Testis (tissue), 3 donors: ENCODE results near the gene GGA3. TPM values are rescaled to one million over a fixed set of nuclear protein-coding genes. Genes with fewer than 3 reads are reported as not detected.

Source experiments
- DNase-seq: peaks from one replicate; pipeline ENCODE4 v3.0.0-alpha.2; 2019
- H3K27ac ChIP-seq, 2 donors: fragments of 200-600 bp; sonication (generic); one replicate each; pipeline ENCODE4 v1.5.1; 2019
- H3K27me3 ChIP-seq: fragments of 200-600 bp; sonication (generic); one replicate; pipeline ENCODE4 v1.5.1; 2019
- H3K36me3 ChIP-seq: fragments of 200-600 bp; sonication (generic); one replicate; pipeline ENCODE4 v1.5.1; 2017; ENCODE audit warnings: low read depth; ENCODE audit errors: missing control alignments
- H3K4me1 ChIP-seq: fragments of 200-600 bp; sonication (generic); one replicate; pipeline ENCODE4 v1.5.1; 2019
- H3K4me3 ChIP-seq, 2 donors: fragments of 200-600 bp; sonication (generic); one replicate each; pipeline ENCODE4 v1.5.1; 2017 to 2019
- H3K9me3 ChIP-seq: fragments of 200-600 bp; sonication (generic); one replicate; pipeline ENCODE4 v1.5.1; 2017
- CTCF ChIP-seq, 3 experiments: fragments of 450-650 bp in 2 of 3; fragments of 200-600 bp in 1 of 3; sonication (generic) in 1 of 3; IDR thresholded peaks; one replicate each; pipeline ENCODE4 v1.5.1; 2016 to 2019; ENCODE audit warnings: antibody characterized with exemption in 3 of 3, mild to moderate bottlenecking in 2 of 3, moderate library complexity in 1 of 3
- POLR2A ChIP-seq: fragments of 450-650 bp; IDR thresholded peaks from one replicate; pipeline ENCODE4 v1.6.1; 2017; ENCODE audit warnings: antibody characterized with exemption, mild to moderate bottlenecking, moderate library complexity
- WGBS, 2 donors: methylation state at CpG; one replicate each; pipeline ENCODE4 v1.1.5; 2018; 5-methylcytosine and 5-hydroxymethylcytosine counted together
- intact Hi-C: fragments of 100-400 bp; cut with DNase I; formaldehyde crosslinking; loops from one replicate; pipeline ENCODE4 v1.15.1; 2023; ENCODE audit warnings: low total_unique reads
- polyA plus RNA-seq: library from polyadenylated mRNA; stranded (reverse); fragments of 350-450 nt; fragmentation: Illumina TruSeq; extraction: RNeasy Lipid Tissue Mini Kit (QIAGEN cat#74804); gene quantifications from one replicate; pipeline ENCODE4 v1.2.3, GENCODE V29; 2014; ENCODE audit warnings: low read depth, low replicate concordance; ENCODE audit not compliant: insufficient read depth
- total RNA-seq, 2 donors: library from RNA; depleted of rRNA; stranded (reverse); fragments of >200 nt; gene quantifications; one replicate each; pipeline ENCODE4 v1.2.3, GENCODE V29; 2016

The GGA3 gene
- total and polyA plus RNA-seq, 3 donors from 2014 or later = 42.9 to 50.2 (median 46.8) TPM

GRCh38 chr17:75244133-75244866, 17.1 kb downstream of the GGA3 start:
- intact Hi-C loops = no loop called here
- Histone ChIP-seq H3K27ac (no peak overlapping the region), H3K36me3 (peaks cover 2% of the 10 kb centered on the region), H3K4me1 (peaks cover 14% of the 10 kb centered on the region), H3K4me3 (no peak overlapping the region), H3K27me3 (no peaks in the 10 kb centered on the region), H3K9me3 (no peaks in the 10 kb centered on the region)
- WGBS, 2 donors = 85% methylated on average over 22 of the region's 22 CpGs
- DNase-seq = no peak
- TF ChIP-seq POLR2A (no peak), CTCF (IDR thresholded peaks at IDR 0.05) (no peak)

- WGBS, 2 donors = 94 to 96% methylated on average over 15 of the region's 17 CpGs
- H3K4me1 ChIP-seq = peaks cover 14% of the 10 kb centered on the region
- intact Hi-C loops = no loop called here
- no peaks in the 10 kb centered on the region for H3K9me3 ChIP-seq
- no peaks in the 10 kb centered on the region for H3K27me3 ChIP-seq
- no peak overlapping the region for H3K4me3 ChIP-seq
- TF ChIP-seq POLR2A = no peak
- no peak for TF ChIP-seq CTCF (IDR thresholded peaks at IDR 0.05)
- DNase-seq = no peak
- no peak overlapping the region for H3K27ac ChIP-seq
- peaks cover 2% of the 10 kb centered on the region for H3K36me3 ChIP-seq
Measured at GRCh38 chr17:75242461-75243042, 18.9 kb downstream of the GGA3 start.

GRCh38 chr17:75241996-75242460, 19.4 kb downstream of the GGA3 start:
- H3K36me3 ChIP-seq = peaks cover 2% of the 10 kb centered on the region
- DNase-seq = no peak

GRCh38 chr17:75241502-75241901, 19.9 kb downstream of the GGA3 start:
- no peak overlapping the region for H3K4me3 ChIP-seq
- no peaks in the 10 kb centered on the region for H3K9me3 ChIP-seq
- peaks cover 14% of the 10 kb centered on the region for H3K4me1 ChIP-seq
- no peaks in the 10 kb centered on the region for H3K27me3 ChIP-seq
- 92 to 94% methylated on average over 9 of the region's 9 CpGs for WGBS, 2 donors
- peaks cover 2% of the 10 kb centered on the region for H3K36me3 ChIP-seq
- peak overlapping the region in 1 of 2 donors; percentile 63 for H3K27ac ChIP-seq
- TF ChIP-seq CTCF (IDR thresholded peaks at IDR 0.05) (no peak), POLR2A (no peak)
- DNase-seq = no peak
- intact Hi-C loops = no loop called here

More at GRCh38 chr17:75241996-75242460, 19.4 kb downstream of the GGA3 start:
- no peak for TF ChIP-seq CTCF (IDR thresholded peaks at IDR 0.05)
- no peak for TF ChIP-seq POLR2A
- 78% methylated on average over 13 to 15 of the region's 15 CpGs for WGBS, 2 donors
- Histone ChIP-seq H3K4me1 (peaks cover 14% of the 10 kb centered on the region), H3K9me3 (no peaks in the 10 kb centered on the region), H3K4me3 (no peak overlapping the region), H3K27me3 (no peaks in the 10 kb centered on the region), H3K27ac (no peak overlapping the region)
- intact Hi-C loops = no loop called here

- peaks cover 14% of the 10 kb centered on the region for H3K4me1 ChIP-seq
- no peaks in the 10 kb centered on the region for H3K9me3 ChIP-seq
- intact Hi-C loops = no loop called here
- 67 to 86% methylated on average over 2 to 7 of the region's 7 CpGs for WGBS, 2 donors
- H3K27me3 ChIP-seq = no peaks in the 10 kb centered on the region
- TF ChIP-seq POLR2A = no peak
- TF ChIP-seq CTCF (IDR thresholded peaks at IDR 0.05) = no peak
- H3K36me3 ChIP-seq = peaks cover 2% of the 10 kb centered on the region
- no peak for DNase-seq
- peak overlapping the region; percentile 50 to 63 for H3K27ac ChIP-seq
- H3K4me3 ChIP-seq = no peak overlapping the region
Measured at GRCh38 chr17:75241143-75241430, 20.3 kb downstream of the GGA3 start.
